ENCODE data around the gene KIF1A.

DNA sequence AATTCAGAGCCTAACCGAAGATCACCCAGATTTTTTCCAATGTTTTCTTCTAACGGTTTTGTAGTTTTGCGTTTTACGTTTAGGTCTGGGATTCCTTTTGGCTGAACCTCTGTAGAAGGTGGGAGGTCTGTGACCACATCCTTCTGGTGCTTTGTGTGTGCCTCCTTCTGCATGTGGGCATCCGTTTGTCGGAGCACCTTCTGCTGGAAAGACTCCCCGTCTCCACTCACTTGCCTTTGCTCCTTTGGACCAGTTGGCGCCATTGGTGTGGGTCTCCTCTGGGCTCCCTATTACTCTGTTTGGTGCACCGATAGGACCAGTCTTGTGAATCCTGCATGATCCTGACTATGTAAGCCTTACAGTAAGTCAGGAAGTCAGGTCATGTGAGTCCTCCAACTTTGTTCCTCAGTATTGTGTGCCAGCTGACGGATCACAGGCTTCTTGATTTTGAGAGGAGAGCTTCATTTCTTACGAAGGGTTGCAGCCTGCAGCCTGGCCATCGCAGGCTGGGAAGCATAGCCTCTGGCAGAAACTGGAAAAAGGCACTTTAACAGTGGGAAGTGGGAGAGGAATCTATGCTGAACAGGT lies 114.7 kb downstream of the KIF1A start:
- TF ChIP-seq, protein P1, sequence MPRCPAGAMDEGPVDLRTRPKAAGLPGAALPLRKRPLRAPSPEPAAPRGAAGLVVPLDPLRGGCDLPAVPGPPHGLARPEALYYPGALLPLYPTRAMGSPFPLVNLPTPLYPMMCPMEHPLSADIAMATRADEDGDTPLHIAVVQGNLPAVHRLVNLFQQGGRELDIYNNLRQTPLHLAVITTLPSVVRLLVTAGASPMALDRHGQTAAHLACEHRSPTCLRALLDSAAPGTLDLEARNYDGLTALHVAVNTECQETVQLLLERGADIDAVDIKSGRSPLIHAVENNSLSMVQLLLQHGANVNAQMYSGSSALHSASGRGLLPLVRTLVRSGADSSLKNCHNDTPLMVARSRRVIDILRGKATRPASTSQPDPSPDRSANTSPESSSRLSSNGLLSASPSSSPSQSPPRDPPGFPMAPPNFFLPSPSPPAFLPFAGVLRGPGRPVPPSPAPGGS (IDR thresholded peaks at IDR 0.05; ENCODE audit: borderline replicate concordance, insufficient read depth, low read depth, low read length, poor library complexity, severe bottlenecking), result no peak
- no peak for TF ChIP-seq SMARCA5 (IDR thresholded peaks at IDR 0.05)
- TF ChIP-seq STAT1 (conservative IDR thresholded peaks at IDR 0.05), result no peak
- TF ChIP-seq, protein P2, sequence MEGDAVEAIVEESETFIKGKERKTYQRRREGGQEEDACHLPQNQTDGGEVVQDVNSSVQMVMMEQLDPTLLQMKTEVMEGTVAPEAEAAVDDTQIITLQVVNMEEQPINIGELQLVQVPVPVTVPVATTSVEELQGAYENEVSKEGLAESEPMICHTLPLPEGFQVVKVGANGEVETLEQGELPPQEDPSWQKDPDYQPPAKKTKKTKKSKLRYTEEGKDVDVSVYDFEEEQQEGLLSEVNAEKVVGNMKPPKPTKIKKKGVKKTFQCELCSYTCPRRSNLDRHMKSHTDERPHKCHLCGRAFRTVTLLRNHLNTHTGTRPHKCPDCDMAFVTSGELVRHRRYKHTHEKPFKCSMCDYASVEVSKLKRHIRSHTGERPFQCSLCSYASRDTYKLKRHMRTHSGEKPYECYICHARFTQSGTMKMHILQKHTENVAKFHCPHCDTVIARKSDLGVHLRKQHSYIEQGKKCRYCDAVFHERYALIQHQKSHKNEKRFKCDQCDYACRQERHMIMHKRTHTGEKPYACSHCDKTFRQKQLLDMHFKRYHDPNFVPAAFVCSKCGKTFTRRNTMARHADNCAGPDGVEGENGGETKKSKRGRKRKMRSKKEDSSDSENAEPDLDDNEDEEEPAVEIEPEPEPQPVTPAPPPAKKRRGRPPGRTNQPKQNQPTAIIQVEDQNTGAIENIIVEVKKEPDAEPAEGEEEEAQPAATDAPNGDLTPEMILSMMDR (IDR thresholded peaks at IDR 0.05 in 2 of 3, conservative IDR thresholded peaks at IDR 0.05 in 1 of 3; ENCODE audit: control insufficient read depth in 2 of 3, extremely low read depth in 1 of 3, insufficient read depth in 1 of 3, low read depth in 3 of 3, low read length in 3 of 3), result no peak
- no peak for TF ChIP-seq SMC3 (IDR thresholded peaks at IDR 0.05; ENCODE audit: borderline replicate concordance, low read length)
- no peak for TF ChIP-seq ZNF207 (IDR thresholded peaks at IDR 0.05; ENCODE audit: borderline replicate concordance)
- TF ChIP-seq FOS (IDR thresholded peaks at IDR 0.05; ENCODE audit: borderline replicate concordance, extremely low read depth, insufficient read length), result no peak
